T-cell (primary cell): Measurements from ENCODE around the gene CCL21. TPM values are rescaled to one million over a fixed set of nuclear protein-coding genes. Genes with fewer than 3 reads are reported as not detected.

Source experiments
- ATAC-seq, 4 experiments: fragments of 200-7000 bp in 3 of 4; fragments of 150-1000 bp in 1 of 4; cut with Tn5 transposase; replicated peaks in 1 of 4; 1 replicate in 3 of 4; 2 replicates in 1 of 4; pipeline ENCODE4 v1.10.0; 2021; ENCODE audit warnings: moderate library complexity in 3 of 4, mild to moderate bottlenecking in 2 of 4, moderate number of reproducible peaks in 1 of 4
- CTCF ChIA-PET, 2 donors: fragments of 300-600 bp; sonication (Branson Sonifier 250); formaldehyde crosslinking; loops; one replicate each; lab custom pipeline; 2022; ENCODE audit warnings: antibody characterized with exemption in 2 of 2; lab: Charles Lee
- POLR2A ChIA-PET, 2 donors: fragments of 300-600 bp; sonication (Branson Sonifier 250); formaldehyde crosslinking; loops; one replicate each; lab custom pipeline; 2022; ENCODE audit warnings: antibody characterized with exemption in 2 of 2; lab: Charles Lee
- DNase-seq, 35 experiments: peaks; one replicate each; pipeline versions ENCODE4 v3.0.0 to v3.0.0-alpha.2; 2013 to 2023
- H3K27ac ChIP-seq: one replicate; pipeline ENCODE4 v1.5.1; 2013; ENCODE audit warnings: low read length
- H3K27me3 ChIP-seq, 2 experiments: replicated peaks in 1 of 2; 1 replicate in 1 of 2; 2 replicates in 1 of 2; pipeline versions ENCODE4 v1.6.1 to v1.7.0; 2013; ENCODE audit warnings: low read length in 1 of 2, mixed read lengths in 1 of 2; ENCODE audit not compliant: control insufficient read depth in 2 of 2, insufficient read depth in 2 of 2; ENCODE audit errors: extremely low read depth in 1 of 2
- H3K36me3 ChIP-seq, 2 donors: 1 replicate in 1 of 2; 2 replicates in 1 of 2; pipeline versions ENCODE4 v1.6.1 to v1.7.0; 2013; ENCODE audit warnings: low read length in 1 of 2; ENCODE audit not compliant: control insufficient read depth in 2 of 2, insufficient read depth in 1 of 2; ENCODE audit errors: extremely low read depth in 1 of 2
- H3K4me1 ChIP-seq, 2 experiments: 1 replicate in 1 of 2; 2 replicates in 1 of 2; pipeline versions ENCODE4 v1.6.1 to v1.7.0; 2013; ENCODE audit warnings: low read length in 2 of 2, mixed read lengths in 1 of 2; ENCODE audit not compliant: insufficient read depth in 2 of 2, control insufficient read depth in 1 of 2; ENCODE audit errors: extremely low read depth in 1 of 2
- H3K4me3 ChIP-seq, 2 donors: 1 replicate in 1 of 2; 2 replicates in 1 of 2; pipeline versions ENCODE4 v1.5.1 to v1.7.0; 2013; ENCODE audit warnings: mild to moderate bottlenecking in 2 of 2, low read length in 1 of 2, moderate library complexity in 1 of 2; ENCODE audit not compliant: control insufficient read depth in 1 of 2; ENCODE audit errors: extremely low read depth in 1 of 2
- H3K9me3 ChIP-seq: 2 replicates; pipeline ENCODE4 v1.7.0; 2013
- H3K27ac Mint-ChIP-seq, 2 donors: one replicate each; pipeline ENCODE4 v1.8.0; 2020 to 2021; ENCODE audit warnings: mild to moderate bottlenecking in 2 of 2, mixed read lengths in 2 of 2
- H3K27me3 Mint-ChIP-seq, 2 donors: one replicate each; pipeline ENCODE4 v1.8.0; 2021 to 2022; ENCODE audit warnings: mixed read lengths in 2 of 2
- H3K36me3 Mint-ChIP-seq: one replicate; pipeline ENCODE4 v1.8.0; 2021; ENCODE audit warnings: mixed read lengths
- H3K4me1 Mint-ChIP-seq, 3 donors: one replicate each; pipeline ENCODE4 v1.8.0; 2020 to 2022; ENCODE audit warnings: mixed read lengths in 3 of 3, mild to moderate bottlenecking in 1 of 3
- H3K4me3 Mint-ChIP-seq, 3 donors: one replicate each; pipeline ENCODE4 v1.8.0; 2020 to 2022; ENCODE audit warnings: mild to moderate bottlenecking in 3 of 3, mixed read lengths in 3 of 3, moderate library complexity in 3 of 3
- H3K9me3 Mint-ChIP-seq, 3 donors: one replicate each; pipeline ENCODE4 v1.8.0; 2020 to 2022; ENCODE audit warnings: mixed read lengths in 3 of 3
- WGBS: methylation state at CpG from one replicate; pipeline ENCODE4 v1.1.5; 2013; ENCODE audit warnings: missing lambda C conversion rate; ENCODE audit not compliant: insufficient coverage; 5-methylcytosine and 5-hydroxymethylcytosine counted together
- total RNA-seq, 35 experiments: library from RNA in 6 of 35; stranded (reverse) in 6 of 35; fragments of 120-200 nt in 1 of 35; gene quantifications; one replicate each; pipeline versions ENCODE4 v1.2.1 to v1.2.4 and lab custom pipeline; 2013 to 2026

The CCL21 gene
- total RNA-seq, 5 donors from 2014 or later (not counting 1 experiment from before 2014, with no cell fraction given): 0.32 to 0.60 TPM; not detected in 3

DNA sequence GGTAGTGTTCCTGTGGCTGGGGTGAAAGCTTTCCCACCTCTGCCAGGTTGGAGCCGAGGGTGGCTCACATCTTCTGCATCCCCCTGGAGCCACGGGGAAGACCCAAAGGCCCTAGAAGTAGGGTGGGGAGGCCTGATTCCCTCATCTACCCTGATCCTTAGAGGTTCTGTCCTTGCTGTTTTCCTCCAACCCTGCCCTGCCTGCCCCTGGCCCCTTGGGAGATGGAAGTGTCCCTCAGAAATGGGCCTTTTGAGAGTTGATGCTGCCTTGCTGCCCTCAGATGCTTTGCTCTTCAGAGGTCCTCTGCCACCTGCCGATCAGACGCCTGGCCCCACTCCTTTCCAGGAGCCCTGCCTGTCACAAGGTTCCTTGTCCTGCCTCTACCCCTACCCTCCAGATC, 25.1 kb downstream of the CCL21 start:
- no peak overlapping the region for H3K4me3 ChIP-seq
- peaks cover 0 to 10% of the 10 kb centered on the region in 2 experiments for H3K27me3 ChIP-seq
- no peak for DNase-seq
- H3K36me3 ChIP-seq: no peaks in the 10 kb centered on the region
- Mint-ChIP-seq H3K27ac (no peak overlapping the region), H3K4me3 (no peak overlapping the region), H3K36me3 (no peaks in the 10 kb centered on the region), H3K4me1 (peaks cover 0 to 5% (median 0%) of the 10 kb centered on the region in 3 donors), H3K27me3 (peaks cover 0 to 2% of the 10 kb centered on the region in 2 donors), H3K9me3 (no peaks in the 10 kb centered on the region)
- ChIA-PET POLR2A (no interaction called here), CTCF (no interaction called here)
- no CpG with 5 or more reads among the region's 4 CpGs for WGBS
- H3K27ac ChIP-seq: no peak overlapping the region
- no peak for ATAC-seq
- H3K9me3 ChIP-seq: no peaks in the 10 kb centered on the region
- H3K4me1 ChIP-seq: no peaks in the 10 kb centered on the region

DNA sequence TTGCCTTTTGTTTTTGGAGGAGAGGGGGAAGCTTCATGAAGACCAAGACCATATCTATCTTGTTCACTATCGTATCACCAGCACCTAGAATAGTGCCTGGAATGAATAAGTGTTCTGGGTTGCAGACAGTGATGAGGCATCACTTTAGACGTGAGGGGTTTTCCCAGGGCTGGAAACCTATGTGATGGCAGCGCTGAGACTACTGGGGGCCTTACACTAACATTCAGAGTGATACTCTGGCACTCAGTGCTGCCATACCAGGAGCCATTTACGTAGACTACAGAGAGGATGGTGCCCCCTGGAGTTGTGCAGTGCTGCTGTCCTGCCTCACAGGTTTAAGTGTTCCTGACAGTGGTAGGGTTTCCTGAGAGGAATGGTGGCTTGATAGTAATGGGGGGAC, 25.8 kb downstream of the CCL21 start:
- H3K27ac Mint-ChIP-seq: no peak overlapping the region
- Histone ChIP-seq H3K9me3 (no peaks in the 10 kb centered on the region), H3K27ac (no peak overlapping the region), H3K36me3 (no peaks in the 10 kb centered on the region), H3K4me1 (no peaks in the 10 kb centered on the region), H3K27me3 (peaks cover 0 to 10% of the 10 kb centered on the region in 2 experiments), H3K4me3 (no peak overlapping the region)
- POLR2A ChIA-PET: no interaction called here
- DNase-seq (no peak), ATAC-seq (no peak)
- no peaks in the 10 kb centered on the region for H3K36me3 Mint-ChIP-seq
- no peaks in the 10 kb centered on the region for H3K9me3 Mint-ChIP-seq
- peaks cover 0 to 4% (median 0%) of the 10 kb centered on the region in 3 donors for H3K4me1 Mint-ChIP-seq
- 46% methylated on average over 3 of the region's 4 CpGs for WGBS
- no peak overlapping the region for H3K4me3 Mint-ChIP-seq
- peaks cover 0 to 1% of the 10 kb centered on the region in 2 donors for H3K27me3 Mint-ChIP-seq
- CTCF ChIA-PET: interaction anchor here in 1 of 2 donors (0.7 kb wide), 1 partner anchor 71 kb away, joined by 3 read pairs; no protein-coding TSS in a partner anchor

DNA sequence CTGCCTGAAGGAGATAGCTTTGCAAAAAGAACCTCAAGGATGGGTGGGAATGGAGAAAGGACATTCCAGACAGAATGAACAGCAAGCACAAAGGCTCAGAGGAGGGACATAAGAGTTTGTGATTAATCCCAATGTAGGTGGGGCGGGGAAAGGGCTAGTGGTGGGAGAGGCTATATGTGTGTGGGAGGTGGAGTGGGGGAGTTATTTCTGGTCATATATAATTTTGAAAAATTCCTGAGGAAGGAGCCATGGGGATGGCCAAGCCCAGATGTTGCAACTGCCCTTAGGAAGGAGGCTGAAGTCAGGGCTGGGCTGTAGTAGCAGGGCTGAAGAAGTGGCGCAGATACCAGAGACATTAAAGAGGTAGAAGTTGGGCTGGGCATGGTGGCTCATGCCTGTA, 34.1 kb downstream of the CCL21 start:
- Mint-ChIP-seq H3K27me3 (no peaks in the 10 kb centered on the region), H3K36me3 (no peaks in the 10 kb centered on the region), H3K9me3 (no peaks in the 10 kb centered on the region), H3K27ac (no peak overlapping the region), H3K4me1 (peaks cover 0 to 13% (median 2%) of the 10 kb centered on the region in 3 donors), H3K4me3 (no peak overlapping the region)
- Histone ChIP-seq H3K4me1 (no peaks in the 10 kb centered on the region), H3K9me3 (no peaks in the 10 kb centered on the region), H3K36me3 (no peaks in the 10 kb centered on the region), H3K27me3 (peaks cover 0 to 2% of the 10 kb centered on the region in 2 experiments), H3K27ac (no peak overlapping the region), H3K4me3 (no peak overlapping the region)
- WGBS: 100% methylated on average over 1 of the region's 2 CpGs
- POLR2A ChIA-PET: no interaction called here
- CTCF ChIA-PET: interaction anchor here in 1 of 2 donors (1.5 kb wide), 1 partner anchor 26 kb away, joined by 5 read pairs; no protein-coding TSS in a partner anchor
- DNase-seq: no peak
- no peak for ATAC-seq

DNA sequence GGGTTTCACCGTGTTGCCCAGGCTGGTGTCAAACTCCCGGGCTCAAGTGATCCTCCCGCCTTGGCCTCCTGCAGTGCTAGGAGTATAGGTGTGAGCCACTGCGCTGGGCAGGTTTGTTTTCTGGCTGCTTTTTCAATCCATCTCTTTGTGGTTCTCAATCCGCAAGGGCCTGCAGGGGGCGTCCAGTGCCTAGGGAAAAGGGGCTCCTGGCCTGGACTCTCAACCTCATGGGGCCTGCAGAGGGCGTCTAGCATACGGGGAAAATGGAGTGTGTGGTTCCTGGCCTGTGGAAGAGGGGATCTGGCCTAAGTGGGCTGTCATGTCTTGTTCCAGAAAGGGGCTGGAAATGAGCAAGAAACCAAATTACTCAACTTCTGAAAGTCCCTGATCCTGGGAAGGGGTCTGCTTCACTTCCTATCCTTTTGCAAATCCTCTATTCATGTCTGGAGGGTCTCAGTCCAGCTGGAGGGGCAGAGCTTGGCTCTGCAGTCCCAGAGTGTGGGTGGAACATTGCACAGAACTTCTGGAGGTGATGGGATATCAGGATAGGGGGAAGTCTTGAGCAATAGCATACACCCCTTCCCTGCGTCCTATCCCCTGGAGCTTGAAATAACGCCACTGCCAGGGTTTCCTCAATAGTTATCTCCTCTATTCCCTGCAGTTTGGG, 34.8 kb downstream of the CCL21 start:
- peak; percentile 63 to 82 (median 76) for ATAC-seq
- POLR2A ChIA-PET: no interaction called here
- 30% methylated on average over 8 of the region's 10 CpGs for WGBS

DNA sequence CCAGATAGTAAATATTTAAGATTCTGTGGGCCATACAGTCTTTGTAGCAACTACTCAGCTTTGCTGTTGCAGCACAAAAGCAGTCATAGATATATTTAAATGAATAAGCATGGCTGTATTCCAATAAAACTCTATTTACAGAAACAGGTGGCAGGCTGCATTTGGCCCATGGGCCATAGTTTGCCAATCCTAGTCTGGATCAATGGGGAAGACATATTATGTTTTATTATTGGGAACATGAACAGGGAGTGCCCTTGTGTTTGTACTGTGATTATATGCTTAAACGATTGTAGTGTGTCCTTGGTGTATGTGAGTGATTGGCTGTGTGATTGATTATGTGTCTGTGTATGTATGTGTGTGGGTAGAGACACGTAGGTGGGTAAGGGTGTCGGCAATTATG, 35.5 kb downstream of the CCL21 start:
- WGBS: 78% methylated on average over 2 of the region's 3 CpGs
- Histone ChIP-seq H3K36me3 (peaks cover 0 to 5% of the 10 kb centered on the region in 2 donors), H3K9me3 (no peaks in the 10 kb centered on the region), H3K27ac (no peak overlapping the region), H3K4me1 (no peaks in the 10 kb centered on the region), H3K4me3 (no peak overlapping the region), H3K27me3 (peaks cover 0 to 2% of the 10 kb centered on the region in 2 experiments)
- no peak overlapping the region for H3K27ac Mint-ChIP-seq
- H3K4me3 Mint-ChIP-seq: no peak overlapping the region
- ChIA-PET CTCF (interaction anchor here (1.2 to 1.5 kb wide), 2 partner anchors 28 kb away, joined by 3 to 5 read pairs; no protein-coding TSS in a partner anchor), POLR2A (no interaction called here)
- H3K36me3 Mint-ChIP-seq: peaks cover 5% of the 10 kb centered on the region
- H3K4me1 Mint-ChIP-seq: peaks cover 0 to 13% (median 2%) of the 10 kb centered on the region in 3 donors
- DNase-seq: no peak
- no peak for ATAC-seq
- peaks cover 3 to 9% (median 5%) of the 10 kb centered on the region in 3 donors for H3K9me3 Mint-ChIP-seq
- H3K27me3 Mint-ChIP-seq: no peaks in the 10 kb centered on the region

More for the DNA sequence above, 34.8 kb downstream of the CCL21 start:
- Mint-ChIP-seq H3K27ac (no peak overlapping the region), H3K9me3 (peaks cover 0 to 4% (median 3%) of the 10 kb centered on the region in 3 donors), H3K4me1 (peaks cover 0 to 13% (median 2%) of the 10 kb centered on the region in 3 donors), H3K4me3 (no peak overlapping the region), H3K27me3 (no peaks in the 10 kb centered on the region), H3K36me3 (no peaks in the 10 kb centered on the region)
- CTCF ChIA-PET: interaction anchor here (1.2 to 1.5 kb wide), 2 partner anchors 27 kb away, joined by 3 to 5 read pairs; no protein-coding TSS in a partner anchor
- no peak overlapping the region for H3K27ac ChIP-seq
- peaks cover 0 to 2% of the 10 kb centered on the region in 2 experiments for H3K27me3 ChIP-seq
- H3K9me3 ChIP-seq: no peaks in the 10 kb centered on the region
- H3K4me1 ChIP-seq: no peaks in the 10 kb centered on the region
- peak in 27 of 35 experiments; percentile 15 to 64 (median 30) for DNase-seq
- no peak overlapping the region for H3K4me3 ChIP-seq
- H3K36me3 ChIP-seq: no peaks in the 10 kb centered on the region

DNA sequence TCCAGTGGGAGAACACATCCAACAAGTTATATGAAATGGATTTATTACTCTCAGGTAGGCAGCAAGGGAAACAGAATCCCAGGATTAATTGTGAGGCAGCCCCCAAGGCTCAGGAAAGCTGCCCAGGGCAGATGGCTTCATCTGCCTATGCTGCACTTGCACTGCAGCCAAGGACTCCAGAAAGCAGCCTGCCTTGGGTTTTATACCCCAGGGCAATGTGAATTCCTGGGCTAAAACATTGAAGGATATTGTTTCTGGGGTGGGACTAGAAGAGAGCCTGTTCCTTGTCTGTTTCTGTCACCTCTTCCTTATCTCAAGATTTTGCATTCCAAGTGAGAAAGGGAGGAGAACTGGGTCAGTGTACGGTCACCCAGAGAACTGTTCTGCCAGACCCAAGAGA, 38.6 kb downstream of the CCL21 start:
- ATAC-seq (no peak), DNase-seq (no peak)
- CTCF ChIA-PET: no interaction called here
- Histone ChIP-seq H3K27ac (no peak overlapping the region), H3K27me3 (peaks cover 0 to 2% of the 10 kb centered on the region in 2 experiments), H3K4me1 (peaks cover 0 to 5% of the 10 kb centered on the region in 2 experiments), H3K9me3 (no peaks in the 10 kb centered on the region), H3K36me3 (peaks cover 0 to 5% of the 10 kb centered on the region in 2 donors), H3K4me3 (no peak overlapping the region)
- H3K36me3 Mint-ChIP-seq: peaks cover 24% of the 10 kb centered on the region
- H3K27ac Mint-ChIP-seq: no peak overlapping the region
- no CpG with 5 or more reads among the region's 1 CpG for WGBS
- H3K4me3 Mint-ChIP-seq: no peak overlapping the region
- POLR2A ChIA-PET: no interaction called here
- H3K27me3 Mint-ChIP-seq: no peaks in the 10 kb centered on the region
- peaks cover 8 to 16% (median 10%) of the 10 kb centered on the region in 3 donors for H3K9me3 Mint-ChIP-seq
- peaks cover 6 to 16% (median 13%) of the 10 kb centered on the region in 3 donors for H3K4me1 Mint-ChIP-seq
